ENCODE measurements around the gene CGREF1. TPM values are rescaled to one million over a fixed set of nuclear protein-coding genes. Genes with fewer than 3 reads are reported as not detected.

The CGREF1 gene
- total and polyA plus RNA-seq, 2 donors (not counting 3 experiments of a cell fraction or from before 2014, with no cell fraction given): 2.9 to 5.8 TPM

DNA sequence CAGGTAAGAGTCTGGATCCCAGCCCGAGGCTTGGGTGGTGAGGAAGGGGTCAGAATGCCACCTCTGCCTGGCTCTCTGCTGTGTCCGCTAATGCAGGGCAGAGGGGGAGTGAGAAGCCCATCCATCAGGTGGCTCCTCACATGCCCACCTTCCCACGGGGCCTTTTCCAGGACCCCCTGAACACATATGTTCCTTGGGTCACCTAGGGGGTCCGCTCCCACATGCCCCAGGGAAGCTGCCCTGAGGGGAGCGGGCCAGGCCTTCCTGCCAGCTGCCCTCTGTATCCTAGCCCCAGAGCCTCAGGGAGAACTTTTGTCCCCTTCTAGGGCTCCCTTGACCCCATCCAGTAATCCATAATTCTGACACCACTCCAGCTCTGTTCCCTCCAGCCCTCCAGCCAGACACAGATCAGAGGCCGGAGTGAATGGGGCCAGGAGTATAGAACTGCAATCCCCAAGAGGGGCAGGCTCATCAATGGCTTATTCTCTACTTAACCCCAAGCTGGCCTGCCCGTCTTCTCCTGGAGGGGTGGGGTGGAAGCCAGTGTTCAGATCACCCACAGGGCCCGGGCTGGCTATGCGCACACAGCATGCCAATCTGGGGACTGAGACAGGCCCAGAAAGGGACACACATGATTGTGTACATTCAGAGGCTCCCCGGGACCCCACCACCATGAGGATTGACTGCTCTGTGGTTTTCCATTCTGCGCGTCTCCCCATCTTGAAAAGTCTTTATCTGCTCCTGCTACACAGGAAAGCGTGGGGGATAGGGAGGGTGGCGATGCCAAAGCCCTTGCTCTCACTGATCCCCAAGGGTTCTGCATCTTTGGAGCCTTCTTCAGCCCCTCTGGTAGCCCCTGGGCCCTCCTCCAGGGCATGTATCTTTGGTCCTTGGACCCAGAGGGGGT, 39.4 kb downstream of the CGREF1 start:
- CTCF ChIA-PET: interaction anchor here (1.0 kb wide), 1 partner anchor 14 kb away, joined by 3 read pairs; no protein-coding TSS in a partner anchor
- no peaks in the 10 kb centered on the region for H3K36me3 ChIP-seq (ENCODE audit: control insufficient read depth in 2 of 2, extremely low read depth in 1 of 2, insufficient read depth in 2 of 2, low read length in 2 of 2)
- FAIRE-seq (no peak), DNase-seq (ENCODE audit: low read depth, low spot score) (no peak)
- H3K4me2 ChIP-seq (ENCODE audit: insufficient read depth, low read length): no peak overlapping the region
- dilution Hi-C loops (cut with MboI; ENCODE audit: extremely low pct_ligation_motif_present, low sequenced_read_pairs) (no loop called here), intact Hi-C loops (cut with micrococcal nuclease) (no loop called here)
- TF ChIP-seq FOS (IDR thresholded peaks at IDR 0.05; ENCODE audit: borderline replicate concordance, insufficient read depth, low read length): no peak
- TF ChIP-seq POLR2AphosphoS5 (IDR thresholded peaks at IDR 0.05; ENCODE audit: insufficient read depth, low read depth, low read length): no peak
- TF ChIP-seq CTCF (IDR thresholded peaks at IDR 0.05; ENCODE audit: extremely low read depth in 1 of 2, insufficient read depth in 1 of 2, low read depth in 1 of 2, low read length in 2 of 2): no peak
- no peak for TF ChIP-seq EZH2 (IDR thresholded peaks at IDR 0.05; ENCODE audit: borderline replicate concordance, low read depth, low read length, severe bottlenecking)
- TF ChIP-seq MYC (IDR thresholded peaks at IDR 0.05; ENCODE audit: low read depth, low read length): no peak
- no peak for TF ChIP-seq MAX (IDR thresholded peaks at IDR 0.05; ENCODE audit: insufficient read depth, insufficient read length)
- TF ChIP-seq POLR2A (IDR thresholded peaks at IDR 0.05; ENCODE audit: low read depth, low read length): no peak
- no peak for TF ChIP-seq GATA2 (IDR thresholded peaks at IDR 0.05; ENCODE audit: insufficient read depth, insufficient read length, low read depth, low read length)
- no peak for TF ChIP-seq JUN (IDR thresholded peaks at IDR 0.05; ENCODE audit: borderline replicate concordance, insufficient read depth, insufficient read length, low read depth)
- no peak overlapping the region for H2AFZ ChIP-seq (ENCODE audit: low read depth, low read length)
- no peaks in the 10 kb centered on the region for H3K9me3 ChIP-seq (replicated peaks; ENCODE audit: control insufficient read depth, insufficient read depth, low read length)
- no TSS peak for BruUV-seq (replicated peaks)
- no peak overlapping the region for H3K9ac ChIP-seq (replicated peaks; ENCODE audit: extremely low read depth, insufficient read depth, low read length)
- no peaks in the 10 kb centered on the region for H4K20me1 ChIP-seq (replicated peaks; ENCODE audit: control insufficient read depth, extremely low read depth, insufficient read depth, low read length)
- H3K9me1 ChIP-seq (replicated peaks; ENCODE audit: control insufficient read depth, extremely low read depth, insufficient read depth, low read length): no peaks in the 10 kb centered on the region
- no peak overlapping the region for H3K4me3 ChIP-seq (replicated peaks in 1 of 3; ENCODE audit: insufficient read depth in 1 of 3, low read depth in 1 of 3, low read length in 3 of 3)
- H3K4me1 ChIP-seq (ENCODE audit: control insufficient read depth, extremely low read depth, insufficient read depth, low read length): peaks cover 8% of the 10 kb centered on the region
- H3K27ac ChIP-seq (ENCODE audit: insufficient read depth, low read depth, low read length): no peak overlapping the region
- H3K79me2 ChIP-seq (ENCODE audit: control insufficient read depth, insufficient read depth, low read length): no peaks in the 10 kb centered on the region
- no peaks in the 10 kb centered on the region for H3K27me3 ChIP-seq (ENCODE audit: control insufficient read depth in 2 of 2, insufficient read depth in 2 of 2, low read length in 2 of 2)
- POLR2A ChIA-PET: no interaction called here

Data from endothelial cell of umbilical vein (primary cell).